CD14-positive monocyte (primary cell): Measurements from ENCODE around the gene MSI2. TPM values are rescaled to one million over a fixed set of nuclear protein-coding genes. Genes with fewer than 3 reads are reported as not detected.
A peak's percentile ranks its signal among the peaks of the same experiment; 100 is the strongest.

Experiments used
- DNase-seq, 3 donors: peaks; one replicate each; pipeline ENCODE4 v3.0.0-alpha.2; 2011 to 2022
- H2AFZ ChIP-seq: 2 replicates; pipeline ENCODE4 v1.6.0; 2012; ENCODE audit warnings: mild to moderate bottlenecking, low read depth, low read length, inconsistent platforms; ENCODE audit not compliant: insufficient read depth, poor library complexity, severe bottlenecking
- H3K27ac ChIP-seq, 2 donors: 1 replicate in 1 of 2; 2 replicates in 1 of 2; pipeline ENCODE4 v1.5.1; 2012 to 2013; ENCODE audit warnings: low read length in 2 of 2, control low read depth in 1 of 2, inconsistent platforms in 1 of 2, low read depth in 1 of 2, mild to moderate bottlenecking in 1 of 2
- H3K27me3 ChIP-seq, 2 donors: one replicate each; pipeline versions ENCODE4 v1.6.0 to v1.6.1; 2011 to 2013; ENCODE audit warnings: low read length in 2 of 2; ENCODE audit not compliant: control insufficient read depth in 2 of 2, insufficient read depth in 2 of 2
- H3K36me3 ChIP-seq, 2 donors: replicated peaks in 1 of 2; 1 replicate in 1 of 2; 2 replicates in 1 of 2; pipeline versions ENCODE4 v1.5.1 to v1.6.1; 2012 to 2013; ENCODE audit warnings: low read length in 2 of 2, control low read depth in 1 of 2, inconsistent platforms in 1 of 2, mild to moderate bottlenecking in 1 of 2; ENCODE audit not compliant: insufficient read depth in 2 of 2, control insufficient read depth in 1 of 2
- H3K4me1 ChIP-seq, 2 donors: 1 replicate in 1 of 2; 2 replicates in 1 of 2; pipeline versions ENCODE4 v1.5.1 to v1.6.1; 2012 to 2013; ENCODE audit warnings: low read length in 2 of 2, control low read depth in 1 of 2, inconsistent platforms in 1 of 2, mild to moderate bottlenecking in 1 of 2, moderate library complexity in 1 of 2; ENCODE audit not compliant: insufficient read depth in 2 of 2, control insufficient read depth in 1 of 2
- H3K4me2 ChIP-seq: replicated peaks from 2 replicates; pipeline ENCODE3; 2012; ENCODE audit warnings: low read length, moderate library complexity, mild to moderate bottlenecking; ENCODE audit not compliant: poor library complexity, severe bottlenecking; ENCODE audit errors: extremely low read depth
- H3K4me3 ChIP-seq, 3 experiments: fragments of 200-600 bp in 1 of 3; sonication (generic) in 1 of 3; replicated peaks in 1 of 3; 1 replicate in 2 of 3; 2 replicates in 1 of 3; pipeline ENCODE4 v1.5.1; 2011 to 2013; ENCODE audit warnings: low read length in 3 of 3, mild to moderate bottlenecking in 3 of 3, control low read depth in 2 of 3, low read depth in 2 of 3, inconsistent platforms in 1 of 3, moderate library complexity in 1 of 3
- H3K79me2 ChIP-seq: 2 replicates; pipeline ENCODE4 v1.6.0; 2012; ENCODE audit warnings: mild to moderate bottlenecking, control low read depth, inconsistent platforms, low read length, moderate library complexity; ENCODE audit not compliant: insufficient read depth
- H3K9ac ChIP-seq: 2 replicates; pipeline ENCODE4 v1.6.0; 2017; ENCODE audit warnings: low read length, mild to moderate bottlenecking; ENCODE audit not compliant: insufficient read depth, poor library complexity, severe bottlenecking
- H3K9me3 ChIP-seq, 2 donors: replicated peaks in 1 of 2; 1 replicate in 1 of 2; 2 replicates in 1 of 2; pipeline versions ENCODE4 v1.5.1 to v1.6.1; 2012 to 2013; ENCODE audit warnings: low read length in 2 of 2, control low read depth in 1 of 2; ENCODE audit not compliant: control insufficient read depth in 1 of 2, insufficient read depth in 1 of 2
- H4K20me1 ChIP-seq: 2 replicates; pipeline ENCODE4 v1.6.0; 2012; ENCODE audit warnings: mild to moderate bottlenecking, low read length, control low read depth, moderate library complexity; ENCODE audit not compliant: insufficient read depth
- H3K27ac Mint-ChIP-seq, 7 donors: one replicate each; pipeline ENCODE4 v1.8.0; 2020; ENCODE audit warnings: mild to moderate bottlenecking in 7 of 7, mixed read lengths in 7 of 7, moderate library complexity in 6 of 7, inconsistent platforms in 2 of 7
- H3K27me3 Mint-ChIP-seq, 3 donors: one replicate each; pipeline ENCODE4 v1.8.0; 2021 to 2022; ENCODE audit warnings: low read depth in 3 of 3, mild to moderate bottlenecking in 3 of 3, mixed read lengths in 3 of 3, moderate library complexity in 3 of 3, inconsistent platforms in 1 of 3
- H3K36me3 Mint-ChIP-seq, 2 donors: one replicate each; pipeline ENCODE4 v1.8.0; 2020; ENCODE audit warnings: mixed read lengths in 2 of 2, inconsistent platforms in 1 of 2, mild to moderate bottlenecking in 1 of 2
- H3K4me1 Mint-ChIP-seq: one replicate; pipeline ENCODE4 v1.8.0; 2020; ENCODE audit warnings: mild to moderate bottlenecking, mixed read lengths
- H3K4me3 Mint-ChIP-seq, 2 donors: one replicate each; pipeline ENCODE4 v1.8.0; 2020; ENCODE audit warnings: mild to moderate bottlenecking in 2 of 2, mixed read lengths in 2 of 2, moderate library complexity in 1 of 2
- H3K9me3 Mint-ChIP-seq, 7 donors: one replicate each; pipeline ENCODE4 v1.8.0; 2020 to 2022; ENCODE audit warnings: mixed read lengths in 7 of 7, mild to moderate bottlenecking in 6 of 7, moderate library complexity in 6 of 7, inconsistent platforms in 2 of 7
- CTCF ChIP-seq: fragments of 200-600 bp; IDR thresholded peaks from one replicate; pipeline ENCODE4 v1.8.0; 2022; ENCODE audit warnings: antibody characterized with exemption, mild to moderate bottlenecking
- WGBS: methylation state at CpG from one replicate; pipeline ENCODE4 v1.1.5; 2013; ENCODE audit warnings: missing lambda C conversion rate; ENCODE audit not compliant: insufficient coverage; 5-methylcytosine and 5-hydroxymethylcytosine counted together
- intact Hi-C, 2 donors: fragments of 100-400 bp; cut with micrococcal nuclease; formaldehyde crosslinking; loops; one replicate each; pipeline versions ENCODE4 v1.15.0 to v1.15.1; 2023
- polyA plus RNA-seq, 3 donors: library from polyadenylated mRNA; depleted of rRNA in 1 of 3; unstranded in 2 of 3; stranded (reverse) in 1 of 3; fragments of 300-500 nt in 2 of 3; fragments of >200 nt in 1 of 3; fragmentation: Illumina TruSeq in 2 of 3; gene quantifications; 1 replicate in 2 of 3; 2 replicates in 1 of 3; pipeline ENCODE4 v1.2.3, GENCODE V29; 2012 to 2021

MSI2 gene
- polyA plus RNA-seq, 3 donors: 0.20 to 6.6 (median 0.37) TPM

GRCh38 chr17:57545731-57546342, 289.5 kb downstream of the MSI2 start:
- peaks cover 0 to 4% (median 0%) of the 10 kb centered on the region in 7 donors for H3K9me3 Mint-ChIP-seq
- peaks cover 13% of the 10 kb centered on the region for H3K4me1 Mint-ChIP-seq
- H3K36me3 ChIP-seq: no peaks in the 10 kb centered on the region
- H3K4me3 Mint-ChIP-seq: no peak overlapping the region
- H3K27ac ChIP-seq: no peak overlapping the region
- H3K4me2 ChIP-seq: no peak overlapping the region
- H4K20me1 ChIP-seq: no peaks in the 10 kb centered on the region
- H3K4me1 ChIP-seq: peaks cover 5 to 11% of the 10 kb centered on the region in 2 donors
- H3K27me3 ChIP-seq: no peaks in the 10 kb centered on the region
- H3K79me2 ChIP-seq: no peaks in the 10 kb centered on the region
- peaks cover 0 to 3% of the 10 kb centered on the region in 2 donors for H3K36me3 Mint-ChIP-seq
- H3K27ac Mint-ChIP-seq: no peak overlapping the region
- H3K4me3 ChIP-seq: no peak overlapping the region
- no peak for TF ChIP-seq CTCF
- WGBS: 98% methylated on average over 7 of the region's 19 CpGs
- H2AFZ ChIP-seq: no peak overlapping the region
- peaks cover 0 to 2% (median 2%) of the 10 kb centered on the region in 3 donors for H3K27me3 Mint-ChIP-seq
- no peaks in the 10 kb centered on the region for H3K9me3 ChIP-seq
- H3K9ac ChIP-seq: no peak overlapping the region
- intact Hi-C loops: no loop called here
- no peak for DNase-seq

- Histone ChIP-seq H3K4me2 (no peak overlapping the region), H3K27me3 (peaks cover 0 to 2% of the 10 kb centered on the region in 2 donors), H3K4me1 (peaks cover 3 to 8% of the 10 kb centered on the region in 2 donors), H2AFZ (no peak overlapping the region), H3K27ac (no peak overlapping the region), H3K36me3 (no peaks in the 10 kb centered on the region), H3K4me3 (no peak overlapping the region), H3K79me2 (no peaks in the 10 kb centered on the region), H4K20me1 (no peaks in the 10 kb centered on the region), H3K9ac (no peak overlapping the region), H3K9me3 (no peaks in the 10 kb centered on the region)
- TF ChIP-seq CTCF: no peak
- peaks cover 4 to 9% (median 9%) of the 10 kb centered on the region in 3 donors for H3K27me3 Mint-ChIP-seq
- H3K4me3 Mint-ChIP-seq: no peak overlapping the region
- peaks cover 0 to 2% (median 0%) of the 10 kb centered on the region in 7 donors for H3K9me3 Mint-ChIP-seq
- intact Hi-C loops: no loop called here
- 18% methylated on average over 6 of the region's 19 CpGs for WGBS
- H3K27ac Mint-ChIP-seq: peak overlapping the region in 1 of 7 donors; percentile 42
- DNase-seq: no peak
- H3K36me3 Mint-ChIP-seq: peaks cover 0 to 4% of the 10 kb centered on the region in 2 donors
- H3K4me1 Mint-ChIP-seq: peaks cover 26% of the 10 kb centered on the region
These were observed 292.4 kb downstream of the MSI2 start for GRCh38 chr17:57548421-57549410.
